ENCODE data around the gene FNDC3B. TPM values are rescaled to one million over a fixed set of nuclear protein-coding genes. Genes with fewer than 3 reads are reported as not detected.

The FNDC3B gene
- total RNA-seq, 2 donors from 2014 or later, result 57.6 to 69.3 TPM

DNA sequence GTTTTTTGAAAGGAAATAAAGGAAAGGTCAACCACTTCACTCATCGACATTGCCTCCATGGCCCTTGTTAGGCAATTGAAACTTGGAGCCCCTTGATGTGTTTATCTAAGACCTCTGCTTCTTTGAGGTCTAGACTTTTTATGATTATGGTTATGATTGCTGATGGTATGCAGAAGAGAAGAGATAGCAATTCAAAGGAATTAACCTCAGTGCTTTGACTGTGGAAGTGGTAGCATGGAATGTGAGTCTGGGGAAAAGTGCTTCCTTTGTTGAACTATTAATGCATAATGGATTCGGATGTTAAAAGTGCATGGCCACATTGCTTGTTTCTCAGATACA is 46.1 kb downstream of the FNDC3B start:
- Histone ChIP-seq H3K9me3 (no peaks in the 10 kb centered on the region), H3K27me3 (no peaks in the 10 kb centered on the region), H3K27ac (no peak overlapping the region), H3K4me3 (no peak overlapping the region), H3K4me1 (peaks cover 0 to 59% of the 10 kb centered on the region in 2 donors), H3K36me3 (no peaks in the 10 kb centered on the region)
- no peak for DNase-seq (ENCODE audit: low spot score)
- TF ChIP-seq CTCF (IDR thresholded peaks at IDR 0.05), result no peak

GRCh38 chr3:172086071-172086470 is 46.7 kb downstream of the FNDC3B start:
- H3K27me3 ChIP-seq, result no peaks in the 10 kb centered on the region
- H3K9me3 ChIP-seq, result no peaks in the 10 kb centered on the region
- no peak for DNase-seq (ENCODE audit: low spot score)
- H3K27ac ChIP-seq, result no peak overlapping the region
- no peak for TF ChIP-seq CTCF (IDR thresholded peaks at IDR 0.05)
- H3K4me1 ChIP-seq, result peaks cover 0 to 58% of the 10 kb centered on the region in 2 donors
- no peaks in the 10 kb centered on the region for H3K36me3 ChIP-seq
- H3K4me3 ChIP-seq, result no peak overlapping the region

GRCh38 chr3:172087198-172087597 is 47.8 kb downstream of the FNDC3B start:
- Histone ChIP-seq H3K4me1 (peaks cover 0 to 50% of the 10 kb centered on the region in 2 donors), H3K36me3 (no peaks in the 10 kb centered on the region), H3K27ac (no peak overlapping the region), H3K27me3 (no peaks in the 10 kb centered on the region), H3K4me3 (no peak overlapping the region), H3K9me3 (no peaks in the 10 kb centered on the region)
- TF ChIP-seq CTCF (IDR thresholded peaks at IDR 0.05), result no peak
- DNase-seq (ENCODE audit: low spot score), result no peak

- DNase-seq (ENCODE audit: low spot score), result no peak
- Histone ChIP-seq H3K36me3 (no peaks in the 10 kb centered on the region), H3K27ac (no peak overlapping the region), H3K4me3 (no peak overlapping the region), H3K9me3 (no peaks in the 10 kb centered on the region), H3K27me3 (no peaks in the 10 kb centered on the region), H3K4me1 (peaks cover 0 to 48% of the 10 kb centered on the region in 2 donors)
- no peak for TF ChIP-seq CTCF (IDR thresholded peaks at IDR 0.05)
Observed at GRCh38 chr3:172087602-172088580, 48.5 kb downstream of the FNDC3B start.

DNA sequence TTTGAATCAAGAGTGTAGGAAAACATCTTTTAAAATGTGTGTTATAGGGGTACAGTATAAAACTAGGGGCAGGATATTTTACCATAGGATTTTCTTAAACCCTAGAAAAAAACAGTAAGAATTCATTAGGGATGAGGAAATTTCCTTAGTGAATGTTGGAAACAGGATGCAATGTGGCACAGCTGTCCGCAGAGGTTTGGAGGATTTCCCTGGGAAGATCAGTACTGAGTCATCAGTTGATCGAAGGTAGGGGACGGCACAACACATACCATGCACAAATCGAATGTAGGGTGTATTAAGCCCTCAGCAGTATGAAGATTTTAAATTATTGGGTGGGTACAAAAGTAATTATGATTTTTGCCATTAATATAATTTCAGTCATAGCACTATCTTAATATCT is 49.9 kb downstream of the FNDC3B start:
- no peak overlapping the region for H3K4me3 ChIP-seq
- no peaks in the 10 kb centered on the region for H3K36me3 ChIP-seq
- H3K27ac ChIP-seq, result no peak overlapping the region
- H3K27me3 ChIP-seq, result no peaks in the 10 kb centered on the region
- no peak for DNase-seq (ENCODE audit: low spot score)
- peaks cover 0 to 41% of the 10 kb centered on the region in 2 donors for H3K4me1 ChIP-seq
- H3K9me3 ChIP-seq, result no peaks in the 10 kb centered on the region
- TF ChIP-seq CTCF (IDR thresholded peaks at IDR 0.05), result no peak

All from right atrium auricular region (tissue), 2 donors.